WERI-Rb-1 (cell line): ENCODE results near the gene ADGRG7.

Source experiments
- DNase-seq: peaks from one replicate; pipeline ENCODE4 v3.0.0-alpha.2; 2020
- H3K27ac ChIP-seq: fragments of 250-450 bp; sonication (Bioruptor Pico); 2 replicates; pipeline ENCODE4 v1.5.1; 2020; ENCODE audit warnings: mild to moderate bottlenecking, moderate library complexity
- H3K27me3 ChIP-seq: fragments of 250-450 bp; sonication (Bioruptor Pico); 2 replicates; pipeline ENCODE4 v1.5.1; 2021; ENCODE audit warnings: mild to moderate bottlenecking, low read depth, moderate library complexity; ENCODE audit not compliant: insufficient read depth, severe bottlenecking
- H3K36me3 ChIP-seq: fragments of 250-450 bp; sonication (Bioruptor Pico); 2 replicates; pipeline ENCODE4 v1.5.1; 2020; ENCODE audit warnings: mild to moderate bottlenecking, moderate library complexity
- H3K4me3 ChIP-seq: 2 replicates; pipeline ENCODE4 v1.5.1; 2011; ENCODE audit warnings: low read depth, mild to moderate bottlenecking, control low read depth, low read length
- H3K9me3 ChIP-seq: fragments of 250-450 bp; sonication (Bioruptor Pico); 2 replicates; pipeline ENCODE4 v1.5.1; 2021; ENCODE audit warnings: mild to moderate bottlenecking, moderate library complexity; ENCODE audit not compliant: severe bottlenecking
- CTCF ChIP-seq: IDR thresholded peaks from 2 replicates; pipeline ENCODE4 v1.5.1; 2011; ENCODE audit warnings: low read depth, mild to moderate bottlenecking, control low read depth, inconsistent platforms, low read length

The ADGRG7 gene

GRCh38 chr3:100730524-100730923 lies 121.1 kb downstream of the ADGRG7 start:
- no peak for DNase-seq
- Histone ChIP-seq H3K27me3 (no peaks in the 10 kb centered on the region), H3K4me3 (no peak overlapping the region), H3K36me3 (peaks cover 56% of the 10 kb centered on the region), H3K9me3 (no peaks in the 10 kb centered on the region), H3K27ac (no peak overlapping the region)
- no peak for TF ChIP-seq CTCF

- no peak for DNase-seq
- TF ChIP-seq CTCF: no peak
- no peaks in the 10 kb centered on the region for H3K9me3 ChIP-seq
- H3K36me3 ChIP-seq: peaks cover 59% of the 10 kb centered on the region
- no peak overlapping the region for H3K27ac ChIP-seq
- no peaks in the 10 kb centered on the region for H3K27me3 ChIP-seq
- no peak overlapping the region for H3K4me3 ChIP-seq
These were observed 123.0 kb downstream of the ADGRG7 start for GRCh38 chr3:100732435-100732834.

GRCh38 chr3:100737334-100737733 lies 127.9 kb downstream of the ADGRG7 start:
- TF ChIP-seq CTCF: no peak
- no peak for DNase-seq
- Histone ChIP-seq H3K27ac (no peak overlapping the region), H3K36me3 (peaks cover 71% of the 10 kb centered on the region), H3K4me3 (no peak overlapping the region), H3K9me3 (no peaks in the 10 kb centered on the region), H3K27me3 (no peaks in the 10 kb centered on the region)

GRCh38 chr3:100740207-100740606 lies 130.8 kb downstream of the ADGRG7 start:
- TF ChIP-seq CTCF: no peak
- no peaks in the 10 kb centered on the region for H3K27me3 ChIP-seq
- H3K36me3 ChIP-seq: peaks cover 82% of the 10 kb centered on the region
- no peak overlapping the region for H3K27ac ChIP-seq
- H3K9me3 ChIP-seq: no peaks in the 10 kb centered on the region
- no peak for DNase-seq
- H3K4me3 ChIP-seq: no peak overlapping the region

- H3K36me3 ChIP-seq: peaks cover 73% of the 10 kb centered on the region
- no peaks in the 10 kb centered on the region for H3K27me3 ChIP-seq
- DNase-seq: no peak
- no peak overlapping the region for H3K4me3 ChIP-seq
- no peaks in the 10 kb centered on the region for H3K9me3 ChIP-seq
- no peak for TF ChIP-seq CTCF
- no peak overlapping the region for H3K27ac ChIP-seq
These were observed 134.1 kb downstream of the ADGRG7 start for GRCh38 chr3:100743535-100743934.

- H3K36me3 ChIP-seq: peaks cover 73% of the 10 kb centered on the region
- no peaks in the 10 kb centered on the region for H3K9me3 ChIP-seq
- H3K27ac ChIP-seq: no peak overlapping the region
- TF ChIP-seq CTCF: no peak
- H3K4me3 ChIP-seq: no peak overlapping the region
- no peak for DNase-seq
- no peaks in the 10 kb centered on the region for H3K27me3 ChIP-seq
These were observed 135.3 kb downstream of the ADGRG7 start for GRCh38 chr3:100744671-100745070.
